ENCODE results near the gene KCNN4.

DNA sequence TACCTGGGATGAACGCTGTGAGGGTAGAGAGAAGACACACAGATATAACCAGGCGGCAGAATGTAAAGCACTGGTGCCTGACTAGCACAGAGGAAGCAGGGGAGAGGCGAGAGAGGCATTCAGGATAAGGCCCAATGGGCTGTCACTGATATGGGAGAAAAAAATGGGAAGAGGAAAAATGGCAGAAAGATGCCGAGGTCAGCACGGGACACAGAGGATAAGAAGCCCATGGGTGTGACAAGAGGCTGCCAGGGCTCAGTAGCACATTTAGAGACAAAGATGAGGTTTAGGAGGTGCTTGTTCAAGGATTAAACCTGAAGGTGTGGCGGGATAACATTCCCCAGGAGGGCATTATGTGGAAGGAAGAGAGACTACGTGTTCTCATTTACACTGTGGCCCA, 31.6 kb downstream of the KCNN4 start:
- TF ChIP-seq POLR2A (IDR thresholded peaks at IDR 0.05; ENCODE audit: low read depth, low read length) (no peak), POLR2AphosphoS5 (IDR thresholded peaks at IDR 0.05; ENCODE audit: low read depth, low read length) (no peak), TAF1 (IDR thresholded peaks at IDR 0.05; ENCODE audit: borderline replicate concordance, low read depth, low read length) (no peak)
